GM23248 (cell line): ENCODE data around the gene SLC39A12.

Source experiments
- EZH2 ChIP-seq: fragments of 200-600 bp; sonication (generic); IDR thresholded peaks from 2 replicates; pipeline ENCODE4 v1.6.1; 2018; ENCODE audit warnings: antibody characterized with exemption, mild to moderate bottlenecking; ENCODE audit not compliant: insufficient read depth, poor library complexity, severe bottlenecking
- EZH2phosphoT487 ChIP-seq: fragments of 200-600 bp; sonication (generic); IDR thresholded peaks from 2 replicates; pipeline ENCODE4 v1.6.1; 2018; ENCODE audit warnings: antibody characterized with exemption, moderate library complexity, mild to moderate bottlenecking, low read depth; ENCODE audit not compliant: insufficient read depth

DNA sequence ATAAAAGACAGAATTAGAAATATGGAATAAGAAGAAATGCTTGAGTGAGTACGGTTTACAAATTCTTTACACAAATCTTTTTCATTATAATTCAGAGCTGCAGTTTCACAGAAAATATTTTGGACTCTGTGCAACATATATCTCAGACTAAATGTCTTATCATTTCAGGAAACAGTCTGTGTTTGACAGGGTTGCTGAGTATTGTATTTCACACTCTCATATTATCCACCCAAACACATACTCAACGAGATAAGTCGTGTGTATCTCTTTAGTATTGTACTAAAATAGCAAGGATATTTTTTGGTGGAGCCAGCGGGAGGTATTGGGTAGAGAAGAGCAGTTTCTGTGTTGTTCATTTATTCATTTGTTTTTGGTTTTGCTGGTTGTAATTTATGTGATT lies 39.0 kb upstream of the SLC39A12 start:
- TF ChIP-seq EZH2, result no peak
- no peak for TF ChIP-seq EZH2phosphoT487
